ENCODE data around the gene SLC28A3. TPM values are rescaled to one million over a fixed set of nuclear protein-coding genes. Genes with fewer than 3 reads are reported as not detected.
"Not testable (repeated sequence)": the region's sequence is repeated elsewhere in the genome, so short reads cannot be mapped to it uniquely, and the experiment has no call there.

Gene SLC28A3, protein sequence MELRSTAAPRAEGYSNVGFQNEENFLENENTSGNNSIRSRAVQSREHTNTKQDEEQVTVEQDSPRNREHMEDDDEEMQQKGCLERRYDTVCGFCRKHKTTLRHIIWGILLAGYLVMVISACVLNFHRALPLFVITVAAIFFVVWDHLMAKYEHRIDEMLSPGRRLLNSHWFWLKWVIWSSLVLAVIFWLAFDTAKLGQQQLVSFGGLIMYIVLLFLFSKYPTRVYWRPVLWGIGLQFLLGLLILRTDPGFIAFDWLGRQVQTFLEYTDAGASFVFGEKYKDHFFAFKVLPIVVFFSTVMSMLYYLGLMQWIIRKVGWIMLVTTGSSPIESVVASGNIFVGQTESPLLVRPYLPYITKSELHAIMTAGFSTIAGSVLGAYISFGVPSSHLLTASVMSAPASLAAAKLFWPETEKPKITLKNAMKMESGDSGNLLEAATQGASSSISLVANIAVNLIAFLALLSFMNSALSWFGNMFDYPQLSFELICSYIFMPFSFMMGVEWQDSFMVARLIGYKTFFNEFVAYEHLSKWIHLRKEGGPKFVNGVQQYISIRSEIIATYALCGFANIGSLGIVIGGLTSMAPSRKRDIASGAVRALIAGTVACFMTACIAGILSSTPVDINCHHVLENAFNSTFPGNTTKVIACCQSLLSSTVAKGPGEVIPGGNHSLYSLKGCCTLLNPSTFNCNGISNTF
- total RNA-seq, result 0.09 and 0.14 TPM in 2 replicates

DNA sequence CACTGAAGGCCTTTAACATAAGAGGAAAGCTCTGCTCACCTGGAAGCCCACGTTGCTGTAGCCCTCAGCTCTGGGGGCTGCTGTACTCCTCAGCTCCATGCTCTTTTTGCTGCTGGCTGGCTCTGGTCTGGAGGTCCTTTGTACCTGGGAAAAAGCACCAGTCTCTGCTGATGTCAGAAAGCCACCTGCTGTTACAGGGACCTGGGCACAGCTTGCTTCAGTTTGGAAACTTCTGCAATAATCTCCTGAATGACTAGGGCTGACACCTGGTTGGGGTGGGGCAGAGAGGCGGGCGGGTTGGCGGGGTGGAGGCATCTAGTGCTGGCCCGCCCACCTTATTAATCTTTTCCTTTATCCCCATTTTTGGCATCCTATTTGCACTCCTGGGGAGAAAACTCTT lies at the start of gene SLC28A3:
Gene SLC28A3 (minus strand): TSS at position 224 of the 400 bp plus-strand sequence. CDS start 125 bp downstream, at position 99.
- intact Hi-C loops (cut with micrococcal nuclease), result no loop called here

GRCh38 chr9:84390254-84390653 lies 49.7 kb upstream of the SLC28A3 start:
- intact Hi-C loops (cut with micrococcal nuclease), result not testable (repeated sequence)

GRCh38 chr9:84387821-84388220 lies 47.3 kb upstream of the SLC28A3 start:
- intact Hi-C loops (cut with micrococcal nuclease), result no loop called here

- intact Hi-C loops (cut with micrococcal nuclease), result no loop called here
Measured at GRCh38 chr9:84386753-84387152, 46.2 kb upstream of the SLC28A3 start.

DNA sequence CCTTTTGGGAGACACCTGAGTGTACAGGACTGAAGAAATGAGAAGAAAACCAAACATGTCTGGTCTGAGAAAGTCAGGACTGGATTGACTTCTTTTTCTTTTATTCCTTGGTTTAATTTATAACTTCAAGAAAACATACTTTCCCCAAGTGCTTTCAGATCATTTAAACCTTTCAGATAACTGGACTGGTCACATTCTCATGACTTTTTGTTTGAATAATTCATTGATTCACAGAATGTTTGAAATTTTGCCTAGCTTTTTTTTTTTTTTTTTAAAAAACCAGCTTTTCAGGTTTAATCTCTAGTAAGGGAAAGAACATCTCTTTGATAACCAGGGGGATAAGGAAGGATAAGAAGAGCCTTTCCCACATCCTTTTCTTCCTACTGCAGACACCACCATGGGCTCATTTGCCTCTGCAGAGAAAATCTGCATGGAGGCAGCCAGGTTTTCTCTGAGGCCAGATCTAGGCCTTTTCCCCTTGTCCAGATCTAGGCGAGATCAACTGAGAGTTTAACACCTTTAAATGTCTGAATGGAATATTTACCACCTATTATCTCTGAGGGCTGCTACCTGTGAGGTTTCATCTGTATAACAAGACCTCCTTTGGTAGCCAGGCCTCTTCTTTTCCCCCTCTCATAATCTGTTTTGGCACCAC lies 45.0 kb upstream of the SLC28A3 start:
- intact Hi-C loops (cut with micrococcal nuclease), result no loop called here

- intact Hi-C loops (cut with micrococcal nuclease), result no loop called here
Measured at GRCh38 chr9:84384617-84385016, 44.1 kb upstream of the SLC28A3 start.

DNA sequence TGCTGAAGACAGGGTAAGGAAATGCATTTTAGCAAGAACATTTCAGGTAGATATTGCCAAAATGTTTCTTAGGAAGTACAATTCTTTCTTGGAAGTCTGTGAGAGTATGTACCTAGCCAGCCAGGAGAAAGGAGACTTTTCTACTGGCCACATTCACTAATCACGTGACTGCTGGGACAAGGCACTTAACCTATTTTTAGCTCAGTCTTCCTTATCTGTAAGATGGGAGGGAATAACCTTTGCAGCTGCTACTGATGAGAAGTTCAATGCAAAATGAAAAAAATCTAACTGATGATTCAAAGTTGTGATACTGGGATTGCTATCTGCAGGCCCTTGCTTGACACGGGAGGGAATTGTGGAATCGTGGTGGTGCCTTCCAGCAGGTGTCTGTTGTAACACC lies 42.6 kb upstream of the SLC28A3 start:
- intact Hi-C loops (cut with micrococcal nuclease), result no loop called here

GRCh38 chr9:84382720-84383119 lies 42.2 kb upstream of the SLC28A3 start:
- intact Hi-C loops (cut with micrococcal nuclease), result no loop called here

- intact Hi-C loops (cut with micrococcal nuclease), result no loop called here
Measured at GRCh38 chr9:84381508-84381907, 41.0 kb upstream of the SLC28A3 start.

GRCh38 chr9:84379740-84380139 lies 39.2 kb upstream of the SLC28A3 start:
- intact Hi-C loops (cut with micrococcal nuclease), result no loop called here

- intact Hi-C loops (cut with micrococcal nuclease), result no loop called here
Measured at GRCh38 chr9:84375954-84376353, 35.4 kb upstream of the SLC28A3 start.

GRCh38 chr9:84374516-84374915 lies 34.0 kb upstream of the SLC28A3 start:
- intact Hi-C loops (cut with micrococcal nuclease), result no loop called here

DNA sequence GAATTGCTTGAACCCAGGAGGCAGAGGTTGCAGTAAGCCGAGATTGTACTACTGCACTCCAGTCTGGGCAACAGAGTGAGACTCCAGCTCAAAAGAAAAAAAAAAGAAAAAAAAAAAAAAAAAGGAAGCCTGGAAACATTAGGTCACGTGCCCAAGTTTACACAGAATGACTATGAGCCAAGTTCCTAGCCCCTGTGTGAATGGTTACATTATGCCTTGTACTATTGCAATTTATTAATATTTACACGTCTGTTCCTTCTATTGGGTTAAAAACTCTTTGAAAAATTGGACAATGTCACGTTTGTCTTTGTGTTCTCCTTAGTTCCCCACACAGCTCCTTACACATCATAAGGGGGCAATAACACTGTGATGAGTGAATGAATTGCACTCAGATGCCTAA lies 33.5 kb upstream of the SLC28A3 start:
- intact Hi-C loops (cut with micrococcal nuclease), result no loop called here

DNA sequence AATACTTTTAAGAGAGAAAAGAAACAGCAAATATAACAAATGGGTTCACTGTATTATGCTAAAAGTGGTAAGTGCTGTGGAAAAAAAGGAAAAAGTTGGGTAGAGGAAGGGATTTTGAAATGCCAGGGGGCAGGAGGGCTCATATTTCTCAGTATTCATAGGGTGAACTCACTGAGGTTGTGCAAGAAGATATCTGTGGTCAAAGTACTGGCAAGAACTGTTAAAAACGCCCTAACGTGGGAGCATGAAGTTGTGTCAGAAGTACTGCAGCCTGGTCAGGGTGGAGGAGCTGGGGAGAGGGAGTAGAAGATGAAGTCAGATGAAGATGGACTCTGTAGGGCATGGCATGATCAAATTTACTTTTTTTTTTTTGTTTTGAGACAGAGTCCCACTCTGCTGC lies 31.2 kb upstream of the SLC28A3 start:
- intact Hi-C loops (cut with micrococcal nuclease), result no loop called here

DNA sequence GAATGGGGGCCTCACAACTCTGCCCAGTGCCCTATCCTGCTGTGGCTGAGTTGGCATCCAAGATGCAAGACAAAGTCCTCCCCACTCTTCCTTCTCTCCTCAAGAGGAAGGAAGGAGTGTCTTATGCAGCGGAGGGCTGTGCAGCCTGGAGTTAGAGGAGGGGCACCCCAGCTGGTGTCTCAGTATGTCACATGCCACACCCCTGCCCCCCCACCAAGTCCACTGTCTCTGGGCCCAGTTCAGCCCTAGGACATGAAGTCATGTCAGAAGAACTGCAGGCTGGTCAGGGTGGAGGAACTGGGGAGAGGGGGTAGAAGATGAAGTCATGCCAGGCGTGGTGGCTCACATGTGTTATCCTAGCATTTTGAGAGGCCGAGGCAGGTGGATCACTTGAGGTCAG lies 28.0 kb upstream of the SLC28A3 start:
- intact Hi-C loops (cut with micrococcal nuclease), result no loop called here

DNA sequence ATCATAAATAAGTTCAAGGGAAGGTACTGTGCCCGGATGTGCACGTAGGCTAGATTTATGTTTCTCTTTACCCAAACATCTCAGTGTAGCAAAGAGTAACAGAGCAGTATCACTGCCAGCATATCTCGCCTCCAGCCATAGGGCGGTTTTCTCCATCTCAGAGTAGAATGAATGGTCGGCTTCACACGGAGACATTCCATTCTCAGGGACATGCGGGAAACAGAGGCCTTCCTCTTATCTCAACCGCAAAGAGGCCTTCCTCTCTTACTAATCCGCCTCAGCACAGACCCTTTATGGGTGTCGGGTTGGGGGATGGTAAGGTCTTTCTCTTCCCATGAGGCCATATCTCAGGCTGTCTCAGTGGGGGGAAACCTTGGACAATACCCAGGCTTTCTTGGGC lies 27.2 kb upstream of the SLC28A3 start:
- intact Hi-C loops (cut with micrococcal nuclease), result not testable (repeated sequence)

DNA sequence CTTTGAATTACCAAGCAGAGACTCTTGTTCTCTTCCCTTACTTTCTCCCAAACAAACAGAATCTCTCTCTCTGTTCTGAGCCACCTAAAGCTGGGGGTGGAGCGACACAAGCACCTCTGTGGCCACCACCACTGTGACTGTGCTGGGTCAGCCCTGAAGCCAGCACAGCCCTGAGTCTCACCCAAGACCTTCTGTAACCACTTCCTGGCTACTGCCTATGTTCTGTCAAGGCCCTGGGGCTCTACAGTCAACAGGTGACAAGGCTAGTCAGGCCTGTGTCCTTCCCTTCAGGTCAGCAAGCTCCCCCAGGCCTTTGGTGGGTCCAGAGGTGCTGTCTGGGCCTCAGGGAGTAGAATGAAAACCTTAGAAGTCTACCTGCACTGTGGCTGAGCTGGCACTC lies 26.1 kb upstream of the SLC28A3 start:
- intact Hi-C loops (cut with micrococcal nuclease), result no loop called here

- intact Hi-C loops (cut with micrococcal nuclease), result not testable (repeated sequence)
Measured at GRCh38 chr9:84364894-84365490, 24.4 kb upstream of the SLC28A3 start.

DNA sequence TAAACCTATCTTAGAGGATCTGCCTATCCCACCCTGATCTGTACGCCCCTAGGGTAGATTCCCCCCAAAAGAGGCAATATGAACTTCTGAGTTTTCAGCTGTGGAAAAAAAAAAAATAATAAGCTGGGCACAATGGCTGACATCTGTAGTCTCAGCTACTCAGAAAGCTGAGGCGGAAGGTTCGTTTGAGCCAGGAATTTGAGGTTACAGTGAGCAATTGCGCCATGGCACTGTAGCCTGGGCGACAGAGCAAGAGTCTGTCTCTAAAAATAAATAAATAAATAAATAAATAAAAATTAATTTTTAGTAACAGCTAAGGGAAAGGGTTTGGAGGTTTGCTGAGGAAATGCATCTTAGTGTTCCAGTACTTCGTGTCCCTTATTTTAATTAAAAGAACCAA lies 21.1 kb upstream of the SLC28A3 start:
- intact Hi-C loops (cut with micrococcal nuclease), result no loop called here

GRCh38 chr9:84357275-84357674 lies 16.7 kb upstream of the SLC28A3 start:
- intact Hi-C loops (cut with micrococcal nuclease), result no loop called here

DNA sequence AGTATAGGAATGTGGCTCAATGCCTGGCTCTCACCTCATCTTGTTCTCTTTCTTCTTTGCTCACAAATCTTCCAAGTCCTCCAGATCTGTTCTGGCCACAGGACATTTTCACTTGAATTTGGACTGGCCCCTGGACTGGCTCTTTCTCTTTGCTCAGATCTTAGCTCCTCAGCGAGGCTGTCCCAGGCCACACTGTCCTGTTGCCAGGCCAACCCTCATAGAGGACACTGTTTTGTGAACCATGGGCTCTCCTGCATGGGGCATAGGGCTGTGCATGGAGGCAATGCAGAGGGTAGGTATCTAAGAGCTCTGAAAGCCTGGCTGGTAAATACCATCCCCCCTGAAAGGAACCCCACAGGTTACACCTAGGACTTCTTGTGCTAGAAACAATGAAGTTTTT lies 13.5 kb upstream of the SLC28A3 start:
- intact Hi-C loops (cut with micrococcal nuclease), result no loop called here

DNA sequence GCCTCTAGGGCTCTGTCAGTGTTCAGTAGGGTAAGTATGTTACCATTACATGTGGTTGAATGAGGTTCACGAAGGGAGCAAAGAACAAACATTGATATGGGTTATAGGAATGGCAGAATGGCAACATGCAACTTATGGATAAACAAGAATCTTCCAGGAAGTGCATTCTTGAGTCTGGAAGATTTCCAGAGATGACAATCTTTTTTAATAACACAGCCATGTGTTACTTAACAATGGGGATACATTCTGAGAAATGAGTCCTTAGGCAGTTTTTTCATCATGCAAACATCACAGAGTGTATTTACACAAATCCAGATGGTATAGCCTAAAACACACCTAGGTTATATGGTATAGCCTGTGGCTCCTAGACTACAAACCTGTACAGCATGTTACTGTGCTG lies 9.1 kb upstream of the SLC28A3 start:
- intact Hi-C loops (cut with micrococcal nuclease), result no loop called here

Data from T-helper 2 cell treated with Interferon-gamma antibody and Interleukin-4, amounts not matched to agents 100 ng/mL and 5 ng/mL, for 36 hours (primary cell).